Activated CD8-positive, alpha-beta memory T cell treated with anti-CD3 and anti-CD28 coated beads, Interleukin-2, amount 50 U/mL, for 1 hour (primary cell): ENCODE data around the gene UNC45A.
A peak's percentile ranks its signal among the peaks of the same experiment; 100 is the strongest.
"Not testable (repeated sequence)": the region's sequence is repeated elsewhere in the genome, so short reads cannot be mapped to it uniquely, and the experiment has no call there.

ENCODE experiments used
- DNase-seq: peaks from one replicate; pipeline ENCODE4 v3.0.0-alpha.2; 2020; ENCODE audit errors: extremely low read depth

UNC45A gene

GRCh38 chr15:90916461-90916860, 18.6 kb upstream of the UNC45A start:
- DNase-seq, result no peak

- no peak for DNase-seq
These were observed 17.5 kb upstream of the UNC45A start for GRCh38 chr15:90917569-90917968.

GRCh38 chr15:90918034-90918788, 16.9 kb upstream of the UNC45A start:
- no peak for DNase-seq

- no peak for DNase-seq
These were observed 16.2 kb upstream of the UNC45A start for GRCh38 chr15:90918835-90919234.

GRCh38 chr15:90921887-90922286, 13.2 kb upstream of the UNC45A start:
- DNase-seq, result no peak

GRCh38 chr15:90922712-90923322, 12.3 kb upstream of the UNC45A start:
- DNase-seq, result not testable (repeated sequence)

- no peak for DNase-seq
These were observed 10.7 kb upstream of the UNC45A start for GRCh38 chr15:90924375-90924774.

- not testable (repeated sequence) for DNase-seq
These were observed 8.3 kb upstream of the UNC45A start for GRCh38 chr15:90926766-90927165.

- DNase-seq, result not testable (repeated sequence)
These were observed 7.0 kb upstream of the UNC45A start for GRCh38 chr15:90928106-90928505.

GRCh38 chr15:90929246-90930019, 5.7 kb upstream of the UNC45A start:
- DNase-seq, result no peak

GRCh38 chr15:90930861-90931574, 4.1 kb upstream of the UNC45A start:
- no peak for DNase-seq

GRCh38 chr15:90931575-90931827, 3.6 kb upstream of the UNC45A start:
- no peak for DNase-seq

GRCh38 chr15:90931828-90932659, 3.0 kb upstream of the UNC45A start, which contains the start of gene HDDC3:
HDDC3 (minus strand) TSS chr15:90932549; CDS start chr15:90932540, 9 bp downstream.
- DNase-seq, result peak; percentile 61

- DNase-seq, result no peak
These were observed 2.5 kb upstream of the UNC45A start for GRCh38 chr15:90932660-90932991.

GRCh38 chr15:90933301-90933700, 1.8 kb upstream of the UNC45A start:
- DNase-seq, result no peak

- peak; percentile 60 for DNase-seq
These were observed 683 bp upstream of the UNC45A start for GRCh38 chr15:90934256-90934948.

- no peak for DNase-seq
These were observed 1.7 kb downstream of the UNC45A start for GRCh38 chr15:90936823-90937222.

GRCh38 chr15:90938261-90938660, 3.2 kb downstream of the UNC45A start:
- no peak for DNase-seq

- no peak for DNase-seq
These were observed 4.7 kb downstream of the UNC45A start for GRCh38 chr15:90939756-90940155.

- DNase-seq, result no peak
These were observed 6.0 kb downstream of the UNC45A start for GRCh38 chr15:90941038-90941437.
